Trophoblast cell (in vitro differentiated cells and primary cell): ENCODE measurements around the gene DUSP10.

ENCODE experiments used
- DNase-seq, 2 donors: peaks; one replicate each; pipeline ENCODE4 v3.0.0-alpha.2; 2016
- H2AFZ ChIP-seq: 2 replicates; pipeline ENCODE4 v1.6.1; 2013; ENCODE audit warnings: low read length, moderate library complexity, mild to moderate bottlenecking; ENCODE audit not compliant: insufficient read depth, poor library complexity
- H2AK5ac ChIP-seq: 2 replicates; pipeline ENCODE4 v1.6.1; 2013; ENCODE audit warnings: mild to moderate bottlenecking, low read length
- H2BK120ac ChIP-seq: 2 replicates; pipeline ENCODE4 v1.6.1; 2013; ENCODE audit warnings: low read length, mild to moderate bottlenecking, moderate library complexity; ENCODE audit not compliant: insufficient read depth, poor library complexity
- H2BK12ac ChIP-seq: 2 replicates; pipeline ENCODE4 v1.6.1; 2013; ENCODE audit warnings: mild to moderate bottlenecking, low read length, moderate library complexity
- H2BK5ac ChIP-seq: 2 replicates; pipeline ENCODE4 v1.6.1; 2013; ENCODE audit warnings: low read length, low read depth, moderate library complexity, mild to moderate bottlenecking; ENCODE audit not compliant: poor library complexity
- H3K14ac ChIP-seq: 2 replicates; pipeline ENCODE4 v1.6.1; 2013; ENCODE audit warnings: mild to moderate bottlenecking, low read length
- H3K18ac ChIP-seq: 2 replicates; pipeline ENCODE4 v1.6.1; 2013; ENCODE audit warnings: mild to moderate bottlenecking, low read length
- H3K23ac ChIP-seq: 2 replicates; pipeline ENCODE4 v1.6.1; 2013; ENCODE audit warnings: low read length
- H3K27ac ChIP-seq: 2 replicates; pipeline ENCODE4 v1.5.1; 2013; ENCODE audit warnings: low read depth, mild to moderate bottlenecking, inconsistent platforms, low read length, moderate library complexity
- H3K27me3 ChIP-seq: 2 replicates; pipeline ENCODE4 v1.6.1; 2013; ENCODE audit warnings: inconsistent platforms, mild to moderate bottlenecking, low read length, moderate library complexity; ENCODE audit not compliant: insufficient read depth
- H3K36me3 ChIP-seq, 2 experiments: 1 replicate in 1 of 2; 2 replicates in 1 of 2; pipeline ENCODE4 v1.6.1; 2013; ENCODE audit warnings: low read length in 2 of 2, mild to moderate bottlenecking in 2 of 2, moderate library complexity in 1 of 2; ENCODE audit not compliant: insufficient read depth in 2 of 2, control insufficient read depth in 1 of 2
- H3K4ac ChIP-seq: 2 replicates; pipeline ENCODE4 v1.6.1; 2013; ENCODE audit warnings: low read depth, mild to moderate bottlenecking, low read length, moderate library complexity
- H3K4me1 ChIP-seq, 2 experiments: 1 replicate in 1 of 2; 2 replicates in 1 of 2; pipeline ENCODE4 v1.6.1; 2013; ENCODE audit warnings: low read length in 2 of 2, mild to moderate bottlenecking in 2 of 2, moderate library complexity in 1 of 2; ENCODE audit not compliant: insufficient read depth in 2 of 2, control insufficient read depth in 1 of 2
- H3K4me2 ChIP-seq: 2 replicates; pipeline ENCODE4 v1.6.1; 2013; ENCODE audit warnings: inconsistent platforms, mild to moderate bottlenecking, low read length, moderate library complexity
- H3K4me3 ChIP-seq: 2 replicates; pipeline ENCODE4 v1.5.1; 2013; ENCODE audit warnings: mild to moderate bottlenecking, low read depth, low read length, inconsistent platforms
- H3K79me1 ChIP-seq: one replicate; pipeline ENCODE4 v1.6.1; 2013; ENCODE audit warnings: low read length
- H3K79me2 ChIP-seq: 2 replicates; pipeline ENCODE4 v1.6.1; 2013; ENCODE audit warnings: low read length, mild to moderate bottlenecking; ENCODE audit not compliant: control insufficient read depth, insufficient read depth, poor library complexity
- H3K9ac ChIP-seq: 2 replicates; pipeline ENCODE4 v1.6.1; 2013; ENCODE audit warnings: mild to moderate bottlenecking, low read length
- H3K9me3 ChIP-seq: 2 replicates; pipeline ENCODE4 v1.6.1; 2013; ENCODE audit warnings: low read depth, mild to moderate bottlenecking, control low read depth, inconsistent platforms, low read length; ENCODE audit not compliant: insufficient read depth
- H4K12ac ChIP-seq: 2 replicates; pipeline ENCODE4 v1.6.1; 2013; ENCODE audit warnings: low read depth, mild to moderate bottlenecking, low read length, moderate library complexity
- H4K8ac ChIP-seq: 2 replicates; pipeline ENCODE4 v1.6.1; 2013; ENCODE audit warnings: low read depth, mild to moderate bottlenecking, low read length, moderate library complexity
- H4K91ac ChIP-seq: one replicate; pipeline ENCODE4 v1.6.1; 2013; ENCODE audit warnings: low read depth, mild to moderate bottlenecking, low read length, moderate library complexity
- WGBS: extraction: QIAGEN DNeasy Blood & Tissue Kit; methylation state at CpG from one replicate; pipeline ENCODE4 v1.1.7; 2013; ENCODE audit warnings: missing lambda C conversion rate; ENCODE audit not compliant: insufficient read length, insufficient coverage; ENCODE audit errors: extremely low coverage; 5-methylcytosine and 5-hydroxymethylcytosine counted together

DUSP10 gene

GRCh38 chr1:221751226-221751887 is 9.5 kb upstream of the DUSP10 start:
- peaks cover 2% of the 10 kb centered on the region for H3K79me1 ChIP-seq
- H2BK12ac ChIP-seq = no peak overlapping the region
- DNase-seq = peak in 1 of 2 donors; percentile 12
- H3K27me3 ChIP-seq = no peaks in the 10 kb centered on the region
- no peak overlapping the region for H3K14ac ChIP-seq
- H2AK5ac ChIP-seq = no peak overlapping the region
- H3K4ac ChIP-seq = no peak overlapping the region
- H3K23ac ChIP-seq = no peak overlapping the region
- H3K9me3 ChIP-seq = no peaks in the 10 kb centered on the region
- H3K4me3 ChIP-seq = no peak overlapping the region
- H2AFZ ChIP-seq = no peak overlapping the region
- no peak overlapping the region for H3K18ac ChIP-seq
- H3K79me2 ChIP-seq = no peaks in the 10 kb centered on the region
- no peak overlapping the region for H4K8ac ChIP-seq
- H4K12ac ChIP-seq = no peak overlapping the region
- H3K4me2 ChIP-seq = no peak overlapping the region
- H3K4me1 ChIP-seq = no peaks in the 10 kb centered on the region
- no peak overlapping the region for H2BK120ac ChIP-seq
- no peak overlapping the region for H2BK5ac ChIP-seq
- H3K36me3 ChIP-seq = no peaks in the 10 kb centered on the region
- no peak overlapping the region for H3K27ac ChIP-seq
- no peak overlapping the region for H4K91ac ChIP-seq
- WGBS = 100% methylated on average over 1 of the region's 4 CpGs
- H3K9ac ChIP-seq = no peak overlapping the region

GRCh38 chr1:221748981-221749380 is 7.1 kb upstream of the DUSP10 start:
- no peak overlapping the region for H3K4me2 ChIP-seq
- no peak overlapping the region for H2AK5ac ChIP-seq
- H3K36me3 ChIP-seq = no peaks in the 10 kb centered on the region
- no peak overlapping the region for H3K4ac ChIP-seq
- no peak overlapping the region for H4K91ac ChIP-seq
- no peak overlapping the region for H3K14ac ChIP-seq
- H3K9ac ChIP-seq = no peak overlapping the region
- no peaks in the 10 kb centered on the region for H3K9me3 ChIP-seq
- H2BK120ac ChIP-seq = no peak overlapping the region
- H4K12ac ChIP-seq = no peak overlapping the region
- H3K18ac ChIP-seq = no peak overlapping the region
- no peak overlapping the region for H2BK5ac ChIP-seq
- H4K8ac ChIP-seq = no peak overlapping the region
- peak; percentile 58 to 81 for DNase-seq
- no peaks in the 10 kb centered on the region for H3K79me2 ChIP-seq
- no peak overlapping the region for H3K23ac ChIP-seq
- no CpG with 5 or more reads among the region's 2 CpGs for WGBS
- H3K27me3 ChIP-seq = no peaks in the 10 kb centered on the region
- no peak overlapping the region for H2BK12ac ChIP-seq
- H3K4me3 ChIP-seq = no peak overlapping the region
- H3K4me1 ChIP-seq = no peaks in the 10 kb centered on the region
- H2AFZ ChIP-seq = no peak overlapping the region
- no peak overlapping the region for H3K27ac ChIP-seq
- peaks cover 2% of the 10 kb centered on the region for H3K79me1 ChIP-seq

GRCh38 chr1:221747839-221748238 is 6.0 kb upstream of the DUSP10 start:
- H4K12ac ChIP-seq = no peak overlapping the region
- H3K27me3 ChIP-seq = no peaks in the 10 kb centered on the region
- no peak overlapping the region for H2AK5ac ChIP-seq
- no peak overlapping the region for H3K23ac ChIP-seq
- no peak overlapping the region for H3K4me2 ChIP-seq
- H3K18ac ChIP-seq = no peak overlapping the region
- WGBS = no CpG with 5 or more reads among the region's 5 CpGs
- H3K4me3 ChIP-seq = no peak overlapping the region
- no peak overlapping the region for H4K91ac ChIP-seq
- H3K9ac ChIP-seq = no peak overlapping the region
- no peaks in the 10 kb centered on the region for H3K36me3 ChIP-seq
- H3K27ac ChIP-seq = no peak overlapping the region
- no peak overlapping the region for H3K14ac ChIP-seq
- H3K9me3 ChIP-seq = no peaks in the 10 kb centered on the region
- H2BK5ac ChIP-seq = no peak overlapping the region
- H2BK120ac ChIP-seq = no peak overlapping the region
- no peak for DNase-seq
- H3K79me2 ChIP-seq = peaks cover 4% of the 10 kb centered on the region
- H3K4ac ChIP-seq = no peak overlapping the region
- peaks cover 8% of the 10 kb centered on the region for H3K79me1 ChIP-seq
- no peak overlapping the region for H4K8ac ChIP-seq
- H3K4me1 ChIP-seq = peaks cover 3% of the 10 kb centered on the region in 2 experiments
- H2AFZ ChIP-seq = no peak overlapping the region
- no peak overlapping the region for H2BK12ac ChIP-seq

GRCh38 chr1:221743416-221744208 is 1.7 kb upstream of the DUSP10 start:
- Histone ChIP-seq H2AK5ac (no peak overlapping the region), H4K8ac (peak overlapping the region; percentile 89), H3K79me1 (peaks cover 14% of the 10 kb centered on the region), H3K4ac (no peak overlapping the region), H3K14ac (peak overlapping the region; percentile 81), H2AFZ (peak overlapping the region; percentile 61), H3K18ac (peak overlapping the region; percentile 87), H3K27ac (peak overlapping the region; percentile 95), H3K4me2 (peak overlapping the region; percentile 79), H3K23ac (no peak overlapping the region), H2BK5ac (peak overlapping the region; percentile 70), H3K9ac (peak overlapping the region; percentile 67), H3K27me3 (no peaks in the 10 kb centered on the region), H3K79me2 (peaks cover 6% of the 10 kb centered on the region), H3K4me1 (peaks cover 3 to 12% of the 10 kb centered on the region in 2 experiments), H3K4me3 (peak overlapping the region; percentile 76), H4K91ac (peak overlapping the region; percentile 92), H2BK12ac (no peak overlapping the region), H3K9me3 (peaks cover 3% of the 10 kb centered on the region), H2BK120ac (peak overlapping the region; percentile 88), H4K12ac (peak overlapping the region; percentile 70), H3K36me3 (peaks cover 0 to 7% of the 10 kb centered on the region in 2 experiments)
- no CpG with 5 or more reads among the region's 16 CpGs for WGBS
- DNase-seq = no peak
